T follicular helper cell (primary cell): ENCODE results near the gene CEP19.
A peak's percentile ranks its signal among the peaks of the same experiment; 100 is the strongest.
"Not testable (repeated sequence)": the region's sequence is repeated elsewhere in the genome, so short reads cannot be mapped to it uniquely, and the experiment has no call there.

ENCODE experiments used
- DNase-seq: peaks from one replicate; pipeline ENCODE4 v3.0.0-alpha.2; 2020; ENCODE audit warnings: low read depth
- total RNA-seq, 2 experiments: gene quantifications; one replicate each; lab custom pipeline; 2026; lab: John Stamatoyannopoulos, UW

Gene CEP19
- total RNA-seq: 10.8 to 20.3 reads per million in 2 experiments

- DNase-seq: peak; percentile 87
Observed at GRCh38 chr3:196711838-196712513, at the start of gene CEP19, which contains the start of gene PIGX. TSS of gene CEP19 (minus strand) at chr3:196712250. CDS start at chr3:196708657, 3,593 bp downstream. TSS of gene PIGX (plus strand) at chr3:196712377.

GRCh38 chr3:196757876-196758739 is 46.1 kb upstream of the CEP19 start:
- DNase-seq: no peak

GRCh38 chr3:196756732-196757131 is 44.7 kb upstream of the CEP19 start:
- no peak for DNase-seq

GRCh38 chr3:196754091-196754981 is 42.3 kb upstream of the CEP19 start:
- DNase-seq: no peak

GRCh38 chr3:196753201-196753600 is 41.2 kb upstream of the CEP19 start:
- no peak for DNase-seq

GRCh38 chr3:196749125-196749524 is 37.1 kb upstream of the CEP19 start:
- no peak for DNase-seq

GRCh38 chr3:196743569-196743968 is 31.5 kb upstream of the CEP19 start:
- not testable (repeated sequence) for DNase-seq

- no peak for DNase-seq
Observed at GRCh38 chr3:196741249-196741889, 29.3 kb upstream of the CEP19 start.

GRCh38 chr3:196740481-196741248 is 28.6 kb upstream of the CEP19 start:
- peak; percentile 13 for DNase-seq

GRCh38 chr3:196739671-196740480 is 27.8 kb upstream of the CEP19 start, which contains the start of gene PAK2:
TSS of gene PAK2 (plus strand) at chr3:196739857. CDS start at chr3:196782647, 42,790 bp downstream.
- DNase-seq: peak; percentile 84

GRCh38 chr3:196737655-196738054 is 25.6 kb upstream of the CEP19 start:
- DNase-seq: no peak

GRCh38 chr3:196736670-196737374 is 24.8 kb upstream of the CEP19 start:
- no peak for DNase-seq

- no peak for DNase-seq
Observed at GRCh38 chr3:196735751-196736150, 23.7 kb upstream of the CEP19 start.

GRCh38 chr3:196726788-196727675 is 15.0 kb upstream of the CEP19 start:
- no peak for DNase-seq

- no peak for DNase-seq
Observed at GRCh38 chr3:196721097-196721496, 9.0 kb upstream of the CEP19 start.

GRCh38 chr3:196717162-196717561 is 5.1 kb upstream of the CEP19 start:
- DNase-seq: not testable (repeated sequence)

- peak; percentile 60 for DNase-seq
Observed at GRCh38 chr3:196712514-196713413, 714 bp upstream of the CEP19 start.
